PFSK-1 (cell line): ENCODE data around the gene ERLEC1.

Experiments used
- POLR2AphosphoS5 ChIP-seq: IDR thresholded peaks from 2 replicates; pipeline ENCODE4 v1.6.1; 2012; ENCODE audit warnings: low read depth, mild to moderate bottlenecking, control low read depth, low read length, moderate library complexity
- TF ChIP-seq, protein P1 (sequence below), 2 experiments: IDR thresholded peaks; 2 replicates each; pipeline versions ENCODE4 v1.6.1 to v1.8.0; 2011 to 2012; ENCODE audit warnings: low read depth in 2 of 2, low read length in 2 of 2, control low read depth in 1 of 2, inconsistent platforms in 1 of 2, mild to moderate bottlenecking in 1 of 2, moderate library complexity in 1 of 2; ENCODE audit not compliant: insufficient read depth in 1 of 2

- TF ChIP-seq, protein P1, sequence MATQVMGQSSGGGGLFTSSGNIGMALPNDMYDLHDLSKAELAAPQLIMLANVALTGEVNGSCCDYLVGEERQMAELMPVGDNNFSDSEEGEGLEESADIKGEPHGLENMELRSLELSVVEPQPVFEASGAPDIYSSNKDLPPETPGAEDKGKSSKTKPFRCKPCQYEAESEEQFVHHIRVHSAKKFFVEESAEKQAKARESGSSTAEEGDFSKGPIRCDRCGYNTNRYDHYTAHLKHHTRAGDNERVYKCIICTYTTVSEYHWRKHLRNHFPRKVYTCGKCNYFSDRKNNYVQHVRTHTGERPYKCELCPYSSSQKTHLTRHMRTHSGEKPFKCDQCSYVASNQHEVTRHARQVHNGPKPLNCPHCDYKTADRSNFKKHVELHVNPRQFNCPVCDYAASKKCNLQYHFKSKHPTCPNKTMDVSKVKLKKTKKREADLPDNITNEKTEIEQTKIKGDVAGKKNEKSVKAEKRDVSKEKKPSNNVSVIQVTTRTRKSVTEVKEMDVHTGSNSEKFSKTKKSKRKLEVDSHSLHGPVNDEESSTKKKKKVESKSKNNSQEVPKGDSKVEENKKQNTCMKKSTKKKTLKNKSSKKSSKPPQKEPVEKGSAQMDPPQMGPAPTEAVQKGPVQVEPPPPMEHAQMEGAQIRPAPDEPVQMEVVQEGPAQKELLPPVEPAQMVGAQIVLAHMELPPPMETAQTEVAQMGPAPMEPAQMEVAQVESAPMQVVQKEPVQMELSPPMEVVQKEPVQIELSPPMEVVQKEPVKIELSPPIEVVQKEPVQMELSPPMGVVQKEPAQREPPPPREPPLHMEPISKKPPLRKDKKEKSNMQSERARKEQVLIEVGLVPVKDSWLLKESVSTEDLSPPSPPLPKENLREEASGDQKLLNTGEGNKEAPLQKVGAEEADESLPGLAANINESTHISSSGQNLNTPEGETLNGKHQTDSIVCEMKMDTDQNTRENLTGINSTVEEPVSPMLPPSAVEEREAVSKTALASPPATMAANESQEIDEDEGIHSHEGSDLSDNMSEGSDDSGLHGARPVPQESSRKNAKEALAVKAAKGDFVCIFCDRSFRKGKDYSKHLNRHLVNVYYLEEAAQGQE (IDR thresholded peaks at IDR 0.05; ENCODE audit: insufficient read depth in 1 of 2, low read depth in 2 of 2, low read length in 2 of 2) = no peak
- no peak for TF ChIP-seq POLR2AphosphoS5
Observed at GRCh38 chr2:53784436-53784835, 2.4 kb upstream of the ERLEC1 start.
